Aorta (tissue), 5 donors: Measurements from ENCODE around the gene HYAL2. TPM values are rescaled to one million over a fixed set of nuclear protein-coding genes. Genes with fewer than 3 reads are reported as not detected.
A peak's percentile ranks its signal among the peaks of the same experiment; 100 is the strongest.

Experiments used
- ATAC-seq: fragments of 200-7000 bp; cut with Tn5 transposase; one replicate; pipeline ENCODE4 v1.9.1; 2022; ENCODE audit warnings: moderate library complexity; ENCODE audit not compliant: low FRiP score
- DNase-seq, 2 donors: peaks; one replicate each; pipeline ENCODE4 v3.0.0-alpha.2; 2020
- H3K27ac ChIP-seq, 2 donors: one replicate each; pipeline ENCODE4 v1.5.1; 2013; ENCODE audit warnings: low read length in 2 of 2, mild to moderate bottlenecking in 2 of 2, moderate library complexity in 2 of 2, control low read depth in 1 of 2, inconsistent platforms in 1 of 2, low read depth in 1 of 2
- H3K27me3 ChIP-seq, 2 donors: one replicate each; pipeline ENCODE4 v1.6.1; 2013; ENCODE audit warnings: control low read depth in 1 of 2, low read length in 1 of 2, mild to moderate bottlenecking in 1 of 2, moderate library complexity in 1 of 2; ENCODE audit not compliant: insufficient read depth in 2 of 2, control insufficient read depth in 1 of 2
- H3K36me3 ChIP-seq, 2 donors: one replicate each; pipeline ENCODE4 v1.6.1; 2013; ENCODE audit warnings: control low read depth in 1 of 2, low read length in 1 of 2, mild to moderate bottlenecking in 1 of 2; ENCODE audit not compliant: insufficient read depth in 2 of 2, control insufficient read depth in 1 of 2
- H3K4me1 ChIP-seq, 2 donors: one replicate each; pipeline ENCODE4 v1.6.1; 2013; ENCODE audit warnings: low read length in 2 of 2, control low read depth in 1 of 2, mild to moderate bottlenecking in 1 of 2, moderate library complexity in 1 of 2; ENCODE audit not compliant: insufficient read depth in 2 of 2, control insufficient read depth in 1 of 2
- H3K4me3 ChIP-seq, 2 donors: one replicate each; pipeline ENCODE4 v1.5.1; 2013; ENCODE audit warnings: low read length in 2 of 2, control low read depth in 1 of 2, mild to moderate bottlenecking in 1 of 2
- H3K9me3 ChIP-seq: one replicate; pipeline ENCODE4 v1.6.1; 2013; ENCODE audit warnings: mild to moderate bottlenecking, low read length; ENCODE audit not compliant: control insufficient read depth
- WGBS, 2 donors: extraction: QIAGEN DNeasy Blood & Tissue Kit; methylation state at CpG; one replicate each; pipeline ENCODE4 v1.1.7; 2013; 5-methylcytosine and 5-hydroxymethylcytosine counted together
- intact Hi-C, 2 donors: fragments of 100-400 bp; cut with DNase I; formaldehyde crosslinking; loops; one replicate each; pipeline versions ENCODE4 v1.14.2 to v1.15.0; 2022
- polyA plus RNA-seq, 2 donors: library from polyadenylated mRNA; stranded (reverse); fragments of 200-250 nt; gene quantifications; one replicate each; pipeline ENCODE4 v1.2.3, GENCODE V29; 2013
- total RNA-seq, 2 donors: library from RNA; stranded (reverse); fragmentation: NEBNext Ultra II Directional; extraction: Animal tissue kit (Norgen Biotek cat#: 25700); gene quantifications; one replicate each; pipeline ENCODE4 v1.2.1, GENCODE V29; 2021
- donor health status: healthy with polysubstance abuse.
- donor health status: Bipolar disorder and iron deficiency.
- donor health status: DM: no; HTN: no; CAD: no.
- donor health status: DM: no; HTN: no; CAD: no.
- donor health status: DM: yes; HTN: yes; CAD: no.

The HYAL2 gene
- total and polyA plus RNA-seq, 4 donors: 5.6 to 71.2 (median 38.9) TPM

GRCh38 chr3:50345008-50345407 is 22.5 kb upstream of the HYAL2 start:
- intact Hi-C loops: loop anchor here in 1 of 2 donors (5.0 kb wide), 1 partner anchor 197 kb away; no protein-coding TSS in a partner anchor
- H3K9me3 ChIP-seq: no peaks in the 10 kb centered on the region
- no peak overlapping the region for H3K27ac ChIP-seq
- ATAC-seq (no peak), DNase-seq (no peak)
- WGBS, 2 donors: 66 to 71% methylated on average over 8 of the region's 8 CpGs
- no peaks in the 10 kb centered on the region for H3K4me1 ChIP-seq
- no peaks in the 10 kb centered on the region for H3K36me3 ChIP-seq
- no peak overlapping the region for H3K4me3 ChIP-seq
- H3K27me3 ChIP-seq: no peaks in the 10 kb centered on the region

- no peak for ATAC-seq
- Histone ChIP-seq H3K27me3 (no peaks in the 10 kb centered on the region), H3K27ac (no peak overlapping the region), H3K36me3 (no peaks in the 10 kb centered on the region), H3K4me3 (no peak overlapping the region), H3K4me1 (no peaks in the 10 kb centered on the region), H3K9me3 (no peaks in the 10 kb centered on the region)
- intact Hi-C loops: no loop called here
- WGBS, 2 donors: 84 to 86% methylated on average over 13 of the region's 13 CpGs
- no peak for DNase-seq
These were observed 20.5 kb upstream of the HYAL2 start for GRCh38 chr3:50342813-50343633.

GRCh38 chr3:50341996-50342650 is 19.6 kb upstream of the HYAL2 start:
- H3K4me1 ChIP-seq: no peaks in the 10 kb centered on the region
- H3K36me3 ChIP-seq: no peaks in the 10 kb centered on the region
- DNase-seq: no peak
- H3K9me3 ChIP-seq: no peaks in the 10 kb centered on the region
- no peak overlapping the region for H3K4me3 ChIP-seq
- ATAC-seq: no peak
- WGBS, 2 donors: 90 to 94% methylated on average over 13 of the region's 13 CpGs
- intact Hi-C loops: no loop called here
- H3K27me3 ChIP-seq: no peaks in the 10 kb centered on the region
- H3K27ac ChIP-seq: no peak overlapping the region

DNA sequence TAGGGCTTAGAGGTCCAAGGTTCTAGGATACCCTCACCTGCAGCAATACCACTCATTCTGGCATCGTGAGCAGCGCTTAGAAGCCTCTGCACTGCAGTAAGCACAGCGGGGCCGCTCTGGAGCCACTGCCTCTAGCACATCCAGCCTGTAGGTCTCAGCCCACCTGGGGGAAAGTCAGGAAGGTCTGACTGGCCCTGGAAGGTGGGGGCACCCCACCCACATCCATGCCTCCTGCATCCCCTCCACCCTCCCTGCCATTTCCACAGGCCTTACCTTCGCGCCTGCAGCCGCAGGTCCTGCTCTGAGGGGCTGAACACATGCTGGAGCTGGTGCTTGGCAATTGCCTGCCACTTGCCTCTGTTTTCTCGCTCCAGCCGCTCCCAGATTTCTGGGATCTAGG is 19.0 kb upstream of the HYAL2 start:
- 90 to 95% methylated on average over 9 of the region's 9 CpGs for WGBS, 2 donors
- no peaks in the 10 kb centered on the region for H3K4me1 ChIP-seq
- H3K27me3 ChIP-seq: no peaks in the 10 kb centered on the region
- no peak overlapping the region for H3K27ac ChIP-seq
- no peak overlapping the region for H3K4me3 ChIP-seq
- intact Hi-C loops: no loop called here
- DNase-seq: no peak
- H3K36me3 ChIP-seq: no peaks in the 10 kb centered on the region
- H3K9me3 ChIP-seq: no peaks in the 10 kb centered on the region
- no peak for ATAC-seq

DNA sequence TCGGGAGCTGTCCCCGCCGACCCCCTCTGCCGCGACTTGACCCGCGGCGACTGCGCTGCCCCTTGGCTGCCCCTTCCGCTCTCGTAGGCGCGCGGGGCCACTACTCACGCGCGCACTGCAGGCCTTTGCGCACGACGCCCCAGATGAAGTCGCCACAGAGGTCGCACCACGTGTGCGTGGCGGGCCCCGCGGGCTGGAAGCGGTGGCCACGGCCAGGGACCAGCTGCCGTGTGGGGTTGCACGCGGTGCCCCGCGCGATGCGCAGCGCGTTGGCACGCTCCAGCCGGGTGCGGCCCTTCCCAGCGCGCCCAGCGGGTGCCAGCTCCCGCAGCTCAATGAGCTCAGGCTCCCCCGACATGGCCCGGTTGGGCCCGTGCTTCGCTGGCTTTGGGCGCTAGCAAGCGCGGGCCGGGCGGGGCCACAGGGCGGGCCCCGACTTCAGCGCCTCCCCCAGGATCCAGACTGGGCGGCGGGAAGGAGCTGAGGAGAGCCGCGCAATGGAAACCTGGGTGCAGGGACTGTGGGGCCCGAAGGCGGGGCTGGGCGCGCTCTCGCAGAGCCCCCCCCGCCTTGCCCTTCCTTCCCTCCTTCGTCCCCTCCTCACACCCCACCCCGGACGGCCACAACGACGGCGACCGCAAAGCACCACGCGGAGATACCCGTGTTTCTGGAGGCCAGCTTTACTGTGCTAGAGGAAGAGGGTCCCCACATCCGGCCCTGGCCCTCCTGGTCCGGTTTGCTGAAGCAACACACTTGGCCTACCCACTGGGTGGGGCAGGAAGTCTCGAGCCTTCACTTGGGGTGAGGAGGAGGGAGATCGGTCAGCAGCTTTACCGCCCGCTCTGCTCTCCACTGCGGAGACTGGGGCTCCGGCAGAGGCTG is 18.1 kb upstream of the HYAL2 start, which contains the start of gene RASSF1:
Gene RASSF1, minus strand, starts transcription at position 389 of the 882 bp plus-strand sequence. Its CDS starts 31 bp downstream, at position 358.
- H3K36me3 ChIP-seq: no peaks in the 10 kb centered on the region
- 5% methylated on average over 82 to 85 of the region's 85 CpGs for WGBS, 2 donors
- DNase-seq: peak; percentile 89 to 93
- H3K4me1 ChIP-seq: no peaks in the 10 kb centered on the region
- H3K9me3 ChIP-seq: no peaks in the 10 kb centered on the region
- peak within 1 kb of the TSS in 1 of 2 donors; percentile 2 for H3K27ac ChIP-seq
- H3K27me3 ChIP-seq: no peaks in the 10 kb centered on the region
- intact Hi-C loops: no loop called here
- peak; percentile 68 for ATAC-seq
- peak within 1 kb of the TSS in 1 of 2 donors; percentile 39 for H3K4me3 ChIP-seq

DNA sequence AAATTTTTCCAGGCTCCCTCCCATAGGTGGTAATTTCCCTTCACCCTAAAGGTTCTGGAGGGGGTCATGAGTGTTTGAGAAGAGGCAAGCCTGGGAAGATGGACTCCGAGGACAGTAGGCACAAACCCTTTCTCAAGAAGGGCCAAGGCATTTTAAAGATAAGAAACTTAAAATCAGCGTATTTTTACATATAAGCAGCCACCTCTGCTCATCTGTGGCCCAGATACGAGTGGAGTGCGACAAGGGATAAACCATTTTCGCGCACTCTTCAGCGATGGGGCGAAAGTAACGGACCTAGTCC is 17.6 kb upstream of the HYAL2 start:
- WGBS, 2 donors: 20 to 33% methylated on average over 9 of the region's 9 CpGs
- no peaks in the 10 kb centered on the region for H3K4me1 ChIP-seq

GRCh38 chr3:50339485-50340146 is 17.1 kb upstream of the HYAL2 start:
- intact Hi-C loops: no loop called here
- no peaks in the 10 kb centered on the region for H3K9me3 ChIP-seq
- peak overlapping the region in 1 of 2 donors; percentile 39 for H3K4me3 ChIP-seq
- no peaks in the 10 kb centered on the region for H3K4me1 ChIP-seq
- no peak for ATAC-seq
- 77 to 80% methylated on average over 14 of the region's 14 CpGs for WGBS, 2 donors
- no peak for DNase-seq
- no peaks in the 10 kb centered on the region for H3K27me3 ChIP-seq
- no peak overlapping the region for H3K27ac ChIP-seq
- no peaks in the 10 kb centered on the region for H3K36me3 ChIP-seq

More for the DNA sequence above, 17.6 kb upstream of the HYAL2 start:
- Histone ChIP-seq H3K4me3 (peak overlapping the region in 1 of 2 donors; percentile 39), H3K27ac (peak overlapping the region in 1 of 2 donors; percentile 2), H3K9me3 (no peaks in the 10 kb centered on the region), H3K36me3 (no peaks in the 10 kb centered on the region), H3K27me3 (no peaks in the 10 kb centered on the region)
- no peak for DNase-seq
- intact Hi-C loops: no loop called here
- ATAC-seq: no peak

- Histone ChIP-seq H3K4me1 (peaks cover 0 to 5% of the 10 kb centered on the region in 2 donors), H3K9me3 (no peaks in the 10 kb centered on the region), H3K36me3 (no peaks in the 10 kb centered on the region), H3K27me3 (no peaks in the 10 kb centered on the region), H3K27ac (peak overlapping the region in 1 of 2 donors; percentile 18), H3K4me3 (no peak overlapping the region)
- DNase-seq (no peak), ATAC-seq (no peak)
- intact Hi-C loops: no loop called here
- WGBS, 2 donors: 69 to 72% methylated on average over 5 of the region's 5 CpGs
These were observed 16.4 kb upstream of the HYAL2 start for GRCh38 chr3:50338965-50339364.
